ENCODE data around the gene ADCY5.

Gene ADCY5

GRCh38 chr3:123369085-123369484 is 79.8 kb downstream of the ADCY5 start:
- DNase-seq (ENCODE audit: low read depth in 2 of 2): no peak

GRCh38 chr3:123367467-123368154 is 81.3 kb downstream of the ADCY5 start:
- no peak for DNase-seq (ENCODE audit: low read depth in 2 of 2)

- no peak for DNase-seq (ENCODE audit: low read depth in 2 of 2)
These were observed 83.3 kb downstream of the ADCY5 start for GRCh38 chr3:123365450-123366143.

GRCh38 chr3:123361071-123361470 is 87.8 kb downstream of the ADCY5 start:
- no peak for DNase-seq (ENCODE audit: low read depth in 2 of 2)

- no peak for DNase-seq (ENCODE audit: low read depth in 2 of 2)
These were observed 91.6 kb downstream of the ADCY5 start for GRCh38 chr3:123357275-123357674.

GRCh38 chr3:123353850-123354233 is 95.0 kb downstream of the ADCY5 start:
- DNase-seq (ENCODE audit: low read depth in 2 of 2): no peak

- DNase-seq (ENCODE audit: low read depth in 2 of 2): no peak
These were observed 95.6 kb downstream of the ADCY5 start for GRCh38 chr3:123353227-123353849.

GRCh38 chr3:123352134-123352554 is 96.7 kb downstream of the ADCY5 start:
- DNase-seq (ENCODE audit: low read depth in 2 of 2): no peak

- no peak for DNase-seq (ENCODE audit: low read depth in 2 of 2)
These were observed 97.4 kb downstream of the ADCY5 start for GRCh38 chr3:123351501-123351900.

- DNase-seq (ENCODE audit: low read depth in 2 of 2): no peak
These were observed 97.9 kb downstream of the ADCY5 start for GRCh38 chr3:123350971-123351370.

GRCh38 chr3:123349566-123350435 is 99.1 kb downstream of the ADCY5 start:
- no peak for DNase-seq (ENCODE audit: low read depth in 2 of 2)

- no peak for DNase-seq (ENCODE audit: low read depth in 2 of 2)
These were observed 99.7 kb downstream of the ADCY5 start for GRCh38 chr3:123349201-123349535.

GRCh38 chr3:123348471-123349200 is 100.3 kb downstream of the ADCY5 start:
- no peak for DNase-seq (ENCODE audit: low read depth in 2 of 2)

- no peak for DNase-seq (ENCODE audit: low read depth in 2 of 2)
These were observed 101.1 kb downstream of the ADCY5 start for GRCh38 chr3:123347691-123348264.

GRCh38 chr3:123347205-123347604 is 101.7 kb downstream of the ADCY5 start:
- DNase-seq (ENCODE audit: low read depth in 2 of 2): no peak

GRCh38 chr3:123346021-123346420 is 102.9 kb downstream of the ADCY5 start:
- DNase-seq (ENCODE audit: low read depth in 2 of 2): no peak

GRCh38 chr3:123344907-123345594 is 103.8 kb downstream of the ADCY5 start:
- no peak for DNase-seq (ENCODE audit: low read depth in 2 of 2)

GRCh38 chr3:123344175-123344906 is 104.5 kb downstream of the ADCY5 start:
- no peak for DNase-seq (ENCODE audit: low read depth in 2 of 2)

GRCh38 chr3:123343296-123344174 is 105.4 kb downstream of the ADCY5 start:
- DNase-seq (ENCODE audit: low read depth in 2 of 2): no peak

All from activated CD4-positive, alpha-beta T cell treated with anti-CD3 and anti-CD28 coated beads for 24 hours (primary cell).